Ishikawa (cell line): ENCODE data around the gene PDZRN3.

ENCODE experiments used
- CEBPB ChIP-seq: IDR thresholded peaks from 2 replicates; pipeline ENCODE4 v1.6.1; 2012
- EGR1 ChIP-seq: IDR thresholded peaks from 2 replicates; pipeline ENCODE4 v1.6.1; 2012
- EP300 ChIP-seq: IDR thresholded peaks from 2 replicates; pipeline ENCODE4 v1.6.1; 2012; ENCODE audit warnings: borderline replicate concordance
- MAX ChIP-seq: IDR thresholded peaks from 2 replicates; pipeline ENCODE4 v1.6.1; 2012
- RAD21 ChIP-seq: IDR thresholded peaks from 2 replicates; pipeline ENCODE4 v1.6.1; 2012; ENCODE audit warnings: low read depth
- REST ChIP-seq: IDR thresholded peaks from 2 replicates; pipeline ENCODE4 v1.6.1; 2012; ENCODE audit warnings: low read depth, mild to moderate bottlenecking
- TAF1 ChIP-seq: IDR thresholded peaks from 2 replicates; pipeline ENCODE4 v1.6.1; 2012; ENCODE audit warnings: low read depth, mild to moderate bottlenecking
- TEAD4 ChIP-seq: IDR thresholded peaks from 2 replicates; pipeline ENCODE4 v1.6.1; 2012
- YY1 ChIP-seq: IDR thresholded peaks from 2 replicates; pipeline ENCODE4 v1.6.1; 2012; ENCODE audit warnings: low read depth

GRCh38 chr3:73364517-73364916 is 260.2 kb downstream of the PDZRN3 start:
- TF ChIP-seq EP300 (no peak), MAX (no peak), REST (no peak), TAF1 (no peak), RAD21 (no peak), YY1 (no peak), EGR1 (no peak), CEBPB (no peak), TEAD4 (no peak)
